ENCODE measurements around the gene TMEM121B.
"Not testable (repeated sequence)": the region's sequence is repeated elsewhere in the genome, so short reads cannot be mapped to it uniquely, and the experiment has no call there.

The TMEM121B gene

DNA sequence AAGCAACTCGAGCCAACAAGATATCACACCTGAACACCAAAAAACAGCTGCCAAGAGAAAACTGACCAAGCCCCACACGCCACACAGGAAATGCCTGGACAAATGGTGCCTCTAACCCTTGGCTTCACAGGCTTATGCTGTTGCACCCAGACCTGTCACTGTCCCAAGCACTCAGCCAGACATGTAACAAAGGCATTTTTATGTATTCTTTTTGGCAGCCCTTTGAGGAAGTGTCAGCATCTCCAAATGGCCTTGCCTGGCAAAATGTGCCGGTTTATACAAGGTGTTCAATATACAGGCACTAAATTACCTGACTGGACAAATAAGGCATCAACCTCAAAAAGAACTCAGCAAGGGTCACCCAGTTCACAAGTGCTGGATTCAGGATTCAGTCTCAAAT, 31.8 kb upstream of the TMEM121B start:
- Histone ChIP-seq H3K9ac (ENCODE audit: low read depth, low read length) (no peak overlapping the region), H3K36me3 (ENCODE audit: insufficient read depth, low read length) (peaks cover 21% of the 10 kb centered on the region), H3K4me3 (ENCODE audit: low read length) (no peak overlapping the region), H3K9me3 (ENCODE audit: insufficient read depth, low read depth, low read length) (no peaks in the 10 kb centered on the region), H3K27me3 (ENCODE audit: insufficient read depth, low read length) (no peaks in the 10 kb centered on the region), H3K4me1 (ENCODE audit: insufficient read depth, low read length) (peaks cover 4% of the 10 kb centered on the region), H3K27ac (ENCODE audit: low read depth, low read length) (no peak overlapping the region)
- WGBS, result 91% methylated on average over 3 of the region's 3 CpGs

DNA sequence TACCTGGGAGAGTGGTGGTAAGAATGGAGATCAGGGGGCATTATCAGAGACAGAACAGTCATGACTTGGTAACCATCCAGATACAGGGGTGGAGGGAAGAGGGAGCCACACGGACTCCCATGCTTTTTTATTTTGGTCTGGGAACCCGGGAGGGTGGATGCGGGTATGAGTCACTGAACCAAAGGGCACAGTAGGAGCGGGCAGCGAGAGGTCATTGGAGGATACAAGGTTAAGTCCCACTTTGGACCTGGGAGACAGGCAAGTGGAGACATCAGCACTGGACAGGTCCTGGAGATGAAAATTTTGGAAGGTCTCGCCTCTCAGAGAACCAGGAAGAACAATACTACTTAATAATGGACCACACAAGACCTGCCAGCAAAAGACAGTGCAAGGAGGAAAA, 31.2 kb upstream of the TMEM121B start:
- H3K36me3 ChIP-seq (ENCODE audit: insufficient read depth, low read length), result peaks cover 20% of the 10 kb centered on the region
- no peak overlapping the region for H3K27ac ChIP-seq (ENCODE audit: low read depth, low read length)
- H3K9me3 ChIP-seq (ENCODE audit: insufficient read depth, low read depth, low read length), result no peaks in the 10 kb centered on the region
- 92% methylated on average over 6 of the region's 6 CpGs for WGBS
- peaks cover 2% of the 10 kb centered on the region for H3K4me1 ChIP-seq (ENCODE audit: insufficient read depth, low read length)
- no peak overlapping the region for H3K9ac ChIP-seq (ENCODE audit: low read depth, low read length)
- H3K27me3 ChIP-seq (ENCODE audit: insufficient read depth, low read length), result no peaks in the 10 kb centered on the region
- no peak overlapping the region for H3K4me3 ChIP-seq (ENCODE audit: low read length)

DNA sequence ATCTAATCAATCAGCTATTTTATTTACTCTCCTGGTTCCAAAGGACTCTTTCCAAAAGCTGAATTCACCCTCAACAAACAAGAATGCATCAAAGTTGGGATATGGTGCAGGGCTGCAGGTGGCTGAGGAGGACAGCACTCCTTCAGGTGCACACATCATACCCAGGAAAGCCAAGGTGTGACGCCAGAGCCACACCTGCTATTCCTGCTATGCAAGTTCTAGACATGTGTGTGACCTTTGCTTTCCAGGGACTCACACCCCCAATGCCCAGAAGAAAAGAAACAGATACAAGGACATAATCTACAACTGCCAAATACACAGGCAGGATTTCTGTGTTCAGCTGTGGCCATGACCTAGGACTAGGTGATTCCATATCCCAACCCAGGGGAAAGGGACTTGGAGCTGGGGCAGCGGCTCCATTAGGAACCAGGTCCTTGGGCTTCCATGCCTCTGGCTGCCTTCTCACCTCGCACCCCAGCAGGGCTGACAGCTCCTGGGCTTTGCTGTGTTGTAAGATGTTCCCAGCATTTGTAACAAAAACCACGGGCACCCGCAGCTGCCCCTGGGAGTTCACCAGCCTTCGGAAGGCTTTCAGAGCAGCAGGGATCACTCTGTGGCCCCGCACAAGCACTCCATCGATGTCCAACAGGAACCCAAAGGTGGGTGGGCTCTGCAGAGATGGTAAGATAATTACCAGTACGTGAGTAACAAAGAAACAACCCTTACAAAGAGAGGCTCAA, 28.1 kb upstream of the TMEM121B start:
- no peak overlapping the region for H3K4me3 ChIP-seq (ENCODE audit: low read length)
- H3K9ac ChIP-seq (ENCODE audit: low read depth, low read length), result no peak overlapping the region
- H3K27me3 ChIP-seq (ENCODE audit: insufficient read depth, low read length), result no peaks in the 10 kb centered on the region
- H3K36me3 ChIP-seq (ENCODE audit: insufficient read depth, low read length), result peaks cover 28% of the 10 kb centered on the region
- no peaks in the 10 kb centered on the region for H3K9me3 ChIP-seq (ENCODE audit: insufficient read depth, low read depth, low read length)
- no peak overlapping the region for H3K27ac ChIP-seq (ENCODE audit: low read depth, low read length)
- no peaks in the 10 kb centered on the region for H3K4me1 ChIP-seq (ENCODE audit: insufficient read depth, low read length)
- WGBS, result 96% methylated on average over 8 of the region's 9 CpGs

DNA sequence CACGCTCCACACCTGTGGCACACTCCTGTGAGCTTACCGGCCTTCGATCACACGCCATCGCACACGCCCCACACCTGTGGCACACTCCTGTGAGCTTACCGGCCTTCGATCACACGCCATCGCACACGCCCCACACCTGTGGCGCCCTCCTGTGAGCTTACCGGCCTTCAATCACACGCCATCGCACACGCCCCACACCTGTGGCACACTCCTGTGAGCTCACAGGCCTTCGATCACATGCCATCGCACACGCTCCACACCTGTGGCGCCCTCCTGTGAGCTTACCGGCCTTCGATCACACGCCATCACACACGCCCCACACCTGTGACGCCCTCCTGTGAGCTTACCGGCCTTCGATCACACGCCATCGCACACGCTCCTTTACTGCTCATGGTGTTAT, 26.3 kb upstream of the TMEM121B start:
- H3K36me3 ChIP-seq (ENCODE audit: insufficient read depth, low read length), result peaks cover 45% of the 10 kb centered on the region
- not testable (repeated sequence) for H3K9ac ChIP-seq (ENCODE audit: low read depth, low read length); H3K9me3 ChIP-seq (ENCODE audit: insufficient read depth, low read depth, low read length); H3K27ac ChIP-seq (ENCODE audit: low read depth, low read length); H3K27me3 ChIP-seq (ENCODE audit: insufficient read depth, low read length); H3K4me3 ChIP-seq (ENCODE audit: low read length); H3K4me1 ChIP-seq (ENCODE audit: insufficient read depth, low read length)
- WGBS, result 96% methylated on average over 30 of the region's 30 CpGs

DNA sequence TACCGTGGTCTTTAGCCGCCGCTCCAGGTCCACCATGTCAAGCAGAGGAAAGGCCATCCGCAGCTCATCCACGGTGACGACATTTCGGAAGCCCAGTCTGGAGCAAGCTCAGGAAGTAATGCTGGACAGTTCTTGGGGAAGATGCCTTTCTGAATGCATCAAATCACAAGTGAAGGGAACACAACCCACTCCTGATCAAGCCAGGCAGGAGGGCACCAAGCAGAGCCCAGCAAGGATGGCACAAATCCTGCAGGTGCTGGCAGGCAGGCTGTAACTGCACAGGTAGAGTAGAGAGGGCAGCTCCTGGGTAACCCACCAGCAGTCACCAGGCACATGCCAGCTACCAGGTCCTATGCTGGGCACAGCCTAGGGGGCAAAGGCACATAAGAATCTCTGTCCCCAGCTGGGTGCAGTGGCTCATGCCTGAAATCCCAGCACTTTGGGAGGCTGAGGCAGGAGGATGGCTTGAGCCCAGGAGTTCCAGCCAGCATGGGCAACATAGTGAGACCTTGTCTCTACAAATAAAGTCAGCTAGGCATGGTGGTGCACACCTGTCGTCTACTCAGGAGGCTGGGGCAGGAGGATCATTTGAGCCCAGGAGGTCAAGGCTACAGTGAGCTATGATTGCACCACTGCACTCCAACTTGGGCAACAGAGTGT, 24.0 kb upstream of the TMEM121B start:
- WGBS, result 86% methylated on average over 8 of the region's 8 CpGs
- Histone ChIP-seq H3K27me3 (ENCODE audit: insufficient read depth, low read length) (no peaks in the 10 kb centered on the region), H3K9me3 (ENCODE audit: insufficient read depth, low read depth, low read length) (no peaks in the 10 kb centered on the region), H3K9ac (ENCODE audit: low read depth, low read length) (no peak overlapping the region), H3K4me1 (ENCODE audit: insufficient read depth, low read length) (no peaks in the 10 kb centered on the region), H3K27ac (ENCODE audit: low read depth, low read length) (no peak overlapping the region), H3K4me3 (ENCODE audit: low read length) (no peak overlapping the region), H3K36me3 (ENCODE audit: insufficient read depth, low read length) (peaks cover 68% of the 10 kb centered on the region)

DNA sequence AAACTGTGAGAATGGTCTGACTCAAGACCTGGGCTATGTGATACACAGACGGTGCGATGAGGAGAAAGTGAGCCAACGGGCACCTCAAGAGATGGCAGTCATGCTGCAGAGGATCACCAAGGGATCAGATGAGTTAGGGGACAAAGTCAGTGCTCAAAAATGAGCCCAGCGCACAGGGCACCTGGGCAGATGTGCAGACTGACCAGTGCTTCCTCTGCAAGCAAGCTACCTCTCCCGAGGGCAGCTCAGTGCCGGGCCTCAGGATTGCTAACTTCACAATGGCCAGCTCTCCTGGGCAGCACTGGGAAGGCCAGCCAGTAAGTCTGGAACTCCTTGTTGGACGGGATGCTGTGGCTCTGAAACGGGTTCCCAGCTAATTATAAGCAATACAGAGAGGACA, 22.7 kb upstream of the TMEM121B start:
- WGBS, result 95% methylated on average over 8 of the region's 8 CpGs
- no peaks in the 10 kb centered on the region for H3K27me3 ChIP-seq (ENCODE audit: insufficient read depth, low read length)
- no peaks in the 10 kb centered on the region for H3K9me3 ChIP-seq (ENCODE audit: insufficient read depth, low read depth, low read length)
- H3K27ac ChIP-seq (ENCODE audit: low read depth, low read length), result no peak overlapping the region
- no peak overlapping the region for H3K4me3 ChIP-seq (ENCODE audit: low read length)
- no peaks in the 10 kb centered on the region for H3K4me1 ChIP-seq (ENCODE audit: insufficient read depth, low read length)
- no peak overlapping the region for H3K9ac ChIP-seq (ENCODE audit: low read depth, low read length)
- peaks cover 71% of the 10 kb centered on the region for H3K36me3 ChIP-seq (ENCODE audit: insufficient read depth, low read length)

DNA sequence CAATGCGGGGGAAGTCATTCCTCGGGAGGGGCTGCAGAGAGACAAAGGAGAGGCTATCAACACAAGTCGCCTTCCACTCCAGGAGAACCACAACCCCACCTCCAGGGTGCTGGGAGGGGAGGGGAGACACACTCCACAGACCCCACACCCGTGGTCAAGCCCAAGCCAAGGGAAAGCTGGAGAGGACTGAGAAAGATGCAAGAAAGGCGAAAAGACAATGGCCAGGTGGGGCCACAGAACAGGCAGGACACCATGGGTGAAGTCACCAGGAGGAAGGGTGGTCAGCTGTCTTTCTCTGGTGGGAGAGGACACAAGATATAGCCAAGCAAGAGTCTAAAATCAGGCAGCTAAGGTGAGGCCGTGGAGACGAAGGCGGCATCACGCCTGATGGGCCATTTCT, 21.9 kb upstream of the TMEM121B start:
- no peaks in the 10 kb centered on the region for H3K4me1 ChIP-seq (ENCODE audit: insufficient read depth, low read length)
- no peak overlapping the region for H3K4me3 ChIP-seq (ENCODE audit: low read length)
- peaks cover 71% of the 10 kb centered on the region for H3K36me3 ChIP-seq (ENCODE audit: insufficient read depth, low read length)
- no peak overlapping the region for H3K9ac ChIP-seq (ENCODE audit: low read depth, low read length)
- no peaks in the 10 kb centered on the region for H3K9me3 ChIP-seq (ENCODE audit: insufficient read depth, low read depth, low read length)
- no peaks in the 10 kb centered on the region for H3K27me3 ChIP-seq (ENCODE audit: insufficient read depth, low read length)
- no peak overlapping the region for H3K27ac ChIP-seq (ENCODE audit: low read depth, low read length)
- WGBS, result 95% methylated on average over 8 of the region's 9 CpGs

DNA sequence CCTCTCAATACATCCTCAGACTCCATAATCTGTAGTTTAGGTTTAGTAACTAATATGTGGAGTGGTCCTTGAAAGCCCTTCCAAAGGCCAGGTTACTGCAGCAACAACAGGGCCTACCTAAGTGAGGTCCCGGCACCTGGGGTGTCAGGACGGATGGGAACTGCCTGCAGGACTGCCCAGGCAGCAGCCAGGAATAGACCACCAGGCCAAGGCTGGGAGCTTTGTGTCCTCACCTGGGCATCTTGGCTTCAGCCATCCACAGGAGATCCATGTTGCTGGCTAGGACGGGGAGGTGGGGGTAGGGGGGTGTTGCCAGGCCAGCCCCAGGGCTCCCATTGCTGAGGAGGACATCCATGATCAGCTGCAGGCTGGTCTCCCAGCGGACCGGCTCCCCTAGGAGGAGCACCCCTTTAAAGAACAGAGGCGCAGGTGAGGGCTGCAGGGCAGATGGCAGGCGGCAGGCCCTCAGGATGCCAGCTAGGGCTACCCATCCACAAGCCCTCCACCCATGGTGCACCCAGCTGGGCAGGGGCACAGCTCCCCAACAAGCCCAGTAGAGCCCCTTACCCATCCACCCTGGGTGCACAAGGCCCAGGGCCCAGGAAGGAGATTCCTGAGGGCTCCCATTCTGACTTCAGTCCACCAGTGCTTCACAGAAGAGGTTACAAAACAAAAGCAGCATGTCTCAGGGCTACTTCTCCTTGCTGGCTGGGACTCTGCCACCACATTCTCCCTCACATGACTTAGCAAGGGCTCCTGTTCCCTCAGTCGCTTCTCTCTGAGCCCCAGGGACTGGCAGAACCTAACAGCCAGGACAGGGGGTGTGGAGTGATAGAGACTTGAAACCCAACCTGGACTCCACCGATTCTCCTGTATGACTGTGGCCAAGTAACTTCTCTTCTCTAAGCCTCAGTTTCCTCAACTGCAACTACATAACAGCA, 19.9 kb upstream of the TMEM121B start:
- H3K36me3 ChIP-seq (ENCODE audit: insufficient read depth, low read length), result peaks cover 71% of the 10 kb centered on the region
- no peak overlapping the region for H3K4me3 ChIP-seq (ENCODE audit: low read length)
- H3K4me1 ChIP-seq (ENCODE audit: insufficient read depth, low read length), result no peaks in the 10 kb centered on the region
- no peaks in the 10 kb centered on the region for H3K27me3 ChIP-seq (ENCODE audit: insufficient read depth, low read length)
- H3K9ac ChIP-seq (ENCODE audit: low read depth, low read length), result no peak overlapping the region
- H3K27ac ChIP-seq (ENCODE audit: low read depth, low read length), result no peak overlapping the region
- 95% methylated on average over 9 of the region's 9 CpGs for WGBS
- H3K9me3 ChIP-seq (ENCODE audit: insufficient read depth, low read depth, low read length), result no peaks in the 10 kb centered on the region

DNA sequence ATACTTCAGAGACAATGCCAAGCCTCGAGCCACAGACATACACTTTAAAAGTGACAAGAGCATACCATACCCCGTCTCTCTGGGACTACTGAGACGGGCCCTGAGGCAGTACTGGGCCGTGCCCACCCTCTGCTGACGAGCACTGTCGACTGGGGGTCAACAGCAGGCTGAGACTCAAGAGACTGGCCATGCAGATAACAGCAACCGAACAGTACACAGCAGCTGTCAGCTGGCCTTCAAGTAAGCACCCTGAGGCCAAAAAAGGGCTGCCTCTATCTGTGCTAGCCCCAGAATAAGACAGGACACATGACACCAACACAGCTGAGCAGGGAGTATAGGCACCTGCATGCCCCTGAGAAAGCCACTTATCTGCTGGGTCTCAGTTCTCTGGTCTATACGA, 18.9 kb upstream of the TMEM121B start:
- Histone ChIP-seq H3K9ac (ENCODE audit: low read depth, low read length) (no peak overlapping the region), H3K9me3 (ENCODE audit: insufficient read depth, low read depth, low read length) (no peaks in the 10 kb centered on the region), H3K4me1 (ENCODE audit: insufficient read depth, low read length) (no peaks in the 10 kb centered on the region), H3K27ac (ENCODE audit: low read depth, low read length) (no peak overlapping the region), H3K36me3 (ENCODE audit: insufficient read depth, low read length) (peaks cover 69% of the 10 kb centered on the region), H3K4me3 (ENCODE audit: low read length) (no peak overlapping the region), H3K27me3 (ENCODE audit: insufficient read depth, low read length) (no peaks in the 10 kb centered on the region)
- 93% methylated on average over 8 of the region's 8 CpGs for WGBS

DNA sequence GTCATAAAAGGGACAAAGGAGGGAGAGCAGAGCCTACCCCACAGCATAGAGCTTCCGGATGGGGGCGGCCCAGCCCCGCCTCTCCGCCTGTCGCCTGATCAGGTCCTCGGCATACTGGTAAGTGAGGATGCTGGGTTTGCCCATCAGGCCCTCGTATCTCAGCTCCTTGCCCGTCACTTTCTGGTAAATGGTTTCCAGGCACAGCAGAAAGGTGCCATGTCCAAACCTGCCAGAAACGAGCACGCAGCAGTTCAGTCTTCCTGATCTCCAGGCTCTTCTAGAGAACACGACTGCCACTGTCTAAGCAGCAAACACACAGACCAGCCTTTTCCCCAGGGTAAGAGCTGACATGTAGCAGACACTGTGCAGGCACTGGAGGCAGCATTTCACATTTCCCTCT, 17.4 kb upstream of the TMEM121B start:
- no peaks in the 10 kb centered on the region for H3K27me3 ChIP-seq (ENCODE audit: insufficient read depth, low read length)
- H3K9me3 ChIP-seq (ENCODE audit: insufficient read depth, low read depth, low read length), result no peaks in the 10 kb centered on the region
- no peaks in the 10 kb centered on the region for H3K4me1 ChIP-seq (ENCODE audit: insufficient read depth, low read length)
- H3K36me3 ChIP-seq (ENCODE audit: insufficient read depth, low read length), result peaks cover 59% of the 10 kb centered on the region
- WGBS, result 96% methylated on average over 11 of the region's 11 CpGs
- no peak overlapping the region for H3K27ac ChIP-seq (ENCODE audit: low read depth, low read length)
- no peak overlapping the region for H3K4me3 ChIP-seq (ENCODE audit: low read length)
- no peak overlapping the region for H3K9ac ChIP-seq (ENCODE audit: low read depth, low read length)

DNA sequence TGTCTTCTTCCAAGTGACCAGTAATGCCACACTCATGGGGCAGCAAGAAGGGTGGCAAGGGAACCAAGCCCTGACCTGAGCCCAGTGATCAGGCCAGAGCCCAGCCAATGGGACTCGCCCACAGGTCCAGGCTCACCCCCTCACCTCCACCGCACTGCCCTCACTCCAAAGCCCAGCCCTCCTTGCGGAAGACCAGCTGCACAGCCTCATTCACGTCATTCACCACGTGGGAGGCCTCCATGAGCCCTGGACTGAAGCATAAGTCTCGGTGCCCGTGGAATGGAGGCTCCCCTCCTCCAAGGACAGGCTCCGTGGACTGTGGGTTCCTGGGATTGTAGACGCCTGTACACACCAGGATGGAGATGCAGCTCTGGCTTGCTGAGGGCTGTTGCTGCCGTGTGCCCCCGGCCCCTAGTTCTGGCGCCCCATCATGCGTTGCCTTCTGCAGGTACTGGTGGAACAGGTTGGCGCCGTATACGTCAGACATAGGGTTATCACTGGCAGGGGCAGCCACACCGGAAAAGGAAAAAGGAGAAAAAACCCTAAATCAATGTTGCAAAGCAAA, 16.8 kb upstream of the TMEM121B start:
- Histone ChIP-seq H3K27me3 (ENCODE audit: insufficient read depth, low read length) (no peaks in the 10 kb centered on the region), H3K9ac (ENCODE audit: low read depth, low read length) (no peak overlapping the region; the same call in 1 of the 2 replicates), H3K4me1 (ENCODE audit: insufficient read depth, low read length) (no peaks in the 10 kb centered on the region), H3K4me3 (ENCODE audit: low read length) (no peak overlapping the region), H3K27ac (ENCODE audit: low read depth, low read length) (no peak overlapping the region), H3K36me3 (ENCODE audit: insufficient read depth, low read length) (peaks cover 53% of the 10 kb centered on the region), H3K9me3 (ENCODE audit: insufficient read depth, low read depth, low read length) (no peaks in the 10 kb centered on the region)
- 93% methylated on average over 17 of the region's 17 CpGs for WGBS

All from HUES64 (cell line).